HepG2 (cell line): ENCODE data around the gene SEPTIN10. TPM values are rescaled to one million over a fixed set of nuclear protein-coding genes. Genes with fewer than 3 reads are reported as not detected.

Source experiments
- ARID2 ChIP-seq: sonication (generic); formaldehyde crosslinking; IDR thresholded peaks from 2 replicates; pipeline ENCODE4 v1.8.1; 2022; ENCODE audit warnings: mild to moderate bottlenecking, missing genetic modification reagents, borderline replicate concordance
- E2F5 ChIP-seq: sonication (generic); formaldehyde crosslinking; conservative IDR thresholded peaks from 2 replicates; pipeline ENCODE4 v1.4.0; 2020; ENCODE audit warnings: missing genetic modification reagents
- ESRRA ChIP-seq: sonication (generic); formaldehyde crosslinking; IDR thresholded peaks from 2 replicates; pipeline ENCODE4 v1.5.1; 2020; ENCODE audit warnings: mild to moderate bottlenecking, low read depth, missing genetic modification reagents
- HDAC2 ChIP-seq: sonication (generic); formaldehyde crosslinking; IDR thresholded peaks from 2 replicates; pipeline ENCODE4 v1.4.0; 2020; ENCODE audit warnings: missing genetic modification reagents
- HNRNPH1 ChIP-seq: fragments of 200-400 bp; formaldehyde crosslinking; optimal IDR thresholded peaks from 2 replicates; pipeline ENCODE3; 2017; ENCODE audit warnings: mild to moderate bottlenecking, low read depth, low read length
- HOXA3 ChIP-seq: sonication (generic); formaldehyde crosslinking; IDR thresholded peaks from 2 replicates; pipeline ENCODE4 v1.5.0; 2020; ENCODE audit warnings: missing genetic modification reagents
- IKZF1 ChIP-seq: fragments of 450-650 bp; IDR thresholded peaks from 2 replicates; pipeline ENCODE4 v1.7.1; 2016
- IRF9 ChIP-seq: sonication (generic); formaldehyde crosslinking; IDR thresholded peaks from 2 replicates; pipeline ENCODE4 v1.8.0; 2022; ENCODE audit warnings: missing genetic modification reagents, mild to moderate bottlenecking, borderline replicate concordance
- TBL1XR1 ChIP-seq: fragments of 150-350 bp; IDR thresholded peaks from 2 replicates; pipeline ENCODE4 v1.6.1; 2014; ENCODE audit warnings: borderline replicate concordance, low read length; ENCODE audit not compliant: partially characterized antibody
- ZNF10 ChIP-seq: sonication (generic); formaldehyde crosslinking; IDR thresholded peaks from 2 replicates; pipeline ENCODE4 v1.4.0; 2020; ENCODE audit warnings: mild to moderate bottlenecking, low read depth, missing genetic modification reagents, borderline replicate concordance
- ZNF138 ChIP-seq: sonication (generic); formaldehyde crosslinking; IDR thresholded peaks from 2 replicates; pipeline ENCODE4 v1.5.0; 2020; ENCODE audit warnings: mild to moderate bottlenecking, low read depth, missing genetic modification reagents
- ZNF468 ChIP-seq: sonication (generic); formaldehyde crosslinking; IDR thresholded peaks from 2 replicates; pipeline ENCODE4 v1.8.0; 2022; ENCODE audit warnings: mild to moderate bottlenecking, moderate library complexity, missing genetic modification reagents
- ZNF512 ChIP-seq: sonication (generic); formaldehyde crosslinking; IDR thresholded peaks from 2 replicates; pipeline ENCODE4 v1.4.0; 2020; ENCODE audit warnings: mild to moderate bottlenecking, missing genetic modification reagents
- ZNF687 ChIP-seq: sonication (generic); formaldehyde crosslinking; IDR thresholded peaks from 2 replicates; pipeline ENCODE4 v1.5.1; 2020; ENCODE audit warnings: mild to moderate bottlenecking, missing genetic modification reagents, moderate library complexity
- polyA plus RNA-seq, 8 experiments: library from polyadenylated mRNA; depleted of rRNA in 3 of 8; stranded (reverse) in 7 of 8; unstranded in 1 of 8; fragments of >200 nt; fragmentation: Illumina TruSeq in 4 of 8; extraction: Trizol in 4 of 8; gene quantifications; 2 replicates each; pipeline versions ENCODE4 v1.2.1 to v1.2.3, GENCODE V29; 2011 to 2016; ENCODE audit warnings: low read depth in 4 of 8, missing spikeins in 1 of 8, mixed read lengths in 1 of 8; ENCODE audit not compliant: insufficient read depth in 1 of 8
- total RNA-seq, 5 experiments: library from RNA; depleted of rRNA; stranded (reverse); fragments of >200 nt; fragmentation: Illumina TruSeq; extraction: Trizol; gene quantifications; 2 replicates each; pipeline ENCODE4 v1.2.3, GENCODE V29; 2016; ENCODE audit warnings: low read depth in 1 of 5
- TF ChIP-seq, protein P1 (sequence below): IDR thresholded peaks from 2 replicates; pipeline ENCODE4 v1.6.1; 2012; ENCODE audit warnings: low read length, improper control_type of control experiment

SEPTIN10 gene
- total and polyA plus RNA-seq, 2 of the 13 experiments (the other 11 are each of a cell fraction or from before 2014, with no cell fraction given): 45.8 to 67.5 TPM

- TF ChIP-seq ZNF687: peak; percentile 44; the same call in 1 of the 2 replicates
- TF ChIP-seq IRF9: no peak
- no peak for TF ChIP-seq TBL1XR1
- no peak for TF ChIP-seq E2F5 (CRISPR knock-in tag)
- no peak; the same call in 1 of the 2 replicates for TF ChIP-seq ARID2 (CRISPR knock-in tag)
- TF ChIP-seq HNRNPH1: no peak
- TF ChIP-seq ZNF512 (CRISPR knock-in tag): peak; percentile 15; the same call in 1 of the 2 replicates
- no peak for TF ChIP-seq IKZF1
- TF ChIP-seq ZNF468 (CRISPR knock-in tag): no peak
- peak; percentile 78; the same call in 1 of the 2 replicates for TF ChIP-seq ZNF138 (CRISPR knock-in tag)
- TF ChIP-seq ZNF10 (CRISPR knock-in tag): no peak
- TF ChIP-seq, protein P1, sequence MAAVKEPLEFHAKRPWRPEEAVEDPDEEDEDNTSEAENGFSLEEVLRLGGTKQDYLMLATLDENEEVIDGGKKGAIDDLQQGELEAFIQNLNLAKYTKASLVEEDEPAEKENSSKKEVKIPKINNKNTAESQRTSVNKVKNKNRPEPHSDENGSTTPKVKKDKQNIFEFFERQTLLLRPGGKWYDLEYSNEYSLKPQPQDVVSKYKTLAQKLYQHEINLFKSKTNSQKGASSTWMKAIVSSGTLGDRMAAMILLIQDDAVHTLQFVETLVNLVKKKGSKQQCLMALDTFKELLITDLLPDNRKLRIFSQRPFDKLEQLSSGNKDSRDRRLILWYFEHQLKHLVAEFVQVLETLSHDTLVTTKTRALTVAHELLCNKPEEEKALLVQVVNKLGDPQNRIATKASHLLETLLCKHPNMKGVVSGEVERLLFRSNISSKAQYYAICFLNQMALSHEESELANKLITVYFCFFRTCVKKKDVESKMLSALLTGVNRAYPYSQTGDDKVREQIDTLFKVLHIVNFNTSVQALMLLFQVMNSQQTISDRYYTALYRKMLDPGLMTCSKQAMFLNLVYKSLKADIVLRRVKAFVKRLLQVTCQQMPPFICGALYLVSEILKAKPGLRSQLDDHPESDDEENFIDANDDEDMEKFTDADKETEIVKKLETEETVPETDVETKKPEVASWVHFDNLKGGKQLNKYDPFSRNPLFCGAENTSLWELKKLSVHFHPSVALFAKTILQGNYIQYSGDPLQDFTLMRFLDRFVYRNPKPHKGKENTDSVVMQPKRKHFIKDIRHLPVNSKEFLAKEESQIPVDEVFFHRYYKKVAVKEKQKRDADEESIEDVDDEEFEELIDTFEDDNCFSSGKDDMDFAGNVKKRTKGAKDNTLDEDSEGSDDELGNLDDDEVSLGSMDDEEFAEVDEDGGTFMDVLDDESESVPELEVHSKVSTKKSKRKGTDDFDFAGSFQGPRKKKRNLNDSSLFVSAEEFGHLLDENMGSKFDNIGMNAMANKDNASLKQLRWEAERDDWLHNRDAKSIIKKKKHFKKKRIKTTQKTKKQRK: no peak
- TF ChIP-seq ESRRA: 0 out of 2 replicates have a peak, but pooled peaks have one; percentile 12
- peak; percentile 40; the same call in 1 of the 2 replicates for TF ChIP-seq HDAC2 (CRISPR knock-in tag)
- no peak; the same call in 1 of the 2 replicates for TF ChIP-seq HOXA3
Observed at GRCh38 chr2:109645412-109646184, 31.8 kb upstream of the SEPTIN10 start (continued).
